Transverse colon (tissue), 4 donors: Measurements from ENCODE around the gene AKIRIN1. TPM values are rescaled to one million over a fixed set of nuclear protein-coding genes. Genes with fewer than 3 reads are reported as not detected.
A peak's percentile ranks its signal among the peaks of the same experiment; 100 is the strongest.

Experiments
- DNase-seq: peaks from one replicate; pipeline ENCODE4 v3.0.0-alpha.2; 2019
- H3K27ac ChIP-seq, 4 donors: fragments of 200-600 bp; sonication (generic); 2 replicates each; pipeline ENCODE4 v1.5.1; 2016 to 2018; ENCODE audit warnings: inconsistent platforms in 4 of 4
- H3K27me3 ChIP-seq: fragments of 200-600 bp; sonication (generic); 2 replicates; pipeline ENCODE4 v1.5.1; 2017; ENCODE audit warnings: inconsistent platforms
- H3K36me3 ChIP-seq, 4 donors: fragments of 200-600 bp; sonication (generic); 2 replicates each; pipeline ENCODE4 v1.5.1; 2017 to 2019; ENCODE audit warnings: inconsistent platforms in 4 of 4
- H3K4me1 ChIP-seq, 4 donors: fragments of 200-600 bp; sonication (generic); 2 replicates each; pipeline ENCODE4 v1.5.1; 2017 to 2020; ENCODE audit warnings: inconsistent platforms in 4 of 4
- H3K4me3 ChIP-seq, 4 donors: fragments of 200-600 bp; sonication (generic); 1 replicate in 1 of 4; 2 replicates in 3 of 4; pipeline versions ENCODE4 v1.5.1 to v1.6.1; 2017 to 2019; ENCODE audit warnings: inconsistent platforms in 4 of 4
- H3K9me3 ChIP-seq, 2 donors: fragments of 200-600 bp; sonication (generic); 2 replicates each; pipeline ENCODE4 v1.5.1; 2017 to 2019; ENCODE audit warnings: inconsistent platforms in 2 of 2
- EP300 ChIP-seq: sonication (generic); formaldehyde crosslinking; IDR thresholded peaks from one replicate; pipeline ENCODE4 v1.6.1; 2017; ENCODE audit warnings: antibody characterized with exemption, low read depth
- POLR2A ChIP-seq: fragments of 450-650 bp; IDR thresholded peaks from one replicate; pipeline ENCODE4 v1.6.1; 2016; ENCODE audit warnings: antibody characterized with exemption, mild to moderate bottlenecking, moderate library complexity
- POLR2AphosphoS5 ChIP-seq, 3 donors: sonication (generic); formaldehyde crosslinking; IDR thresholded peaks; one replicate each; pipeline ENCODE4 v1.6.1; 2016; ENCODE audit warnings: antibody characterized with exemption in 3 of 3
- WGBS, 2 donors: methylation state at CpG; one replicate each; pipeline ENCODE4 v1.1.5; 2018; ENCODE audit warnings: low coverage in 1 of 2; 5-methylcytosine and 5-hydroxymethylcytosine counted together
- in situ Hi-C, 4 donors: fragments of 200-750 bp; cut with MboI; loops; one replicate each; pipeline versions ENCODE4 v1.15.0 to v1.15.1; 2017; ENCODE audit warnings: low sequenced_read_pairs in 3 of 4, low pct_ligation_motif_present in 1 of 4, low pct_unique_long_range_greater_than_20kb in 1 of 4
- intact Hi-C: fragments of 100-400 bp; cut with DNase I; formaldehyde crosslinking; loops from one replicate; pipeline ENCODE4 v1.15.1; 2023; ENCODE audit warnings: low total_unique reads
- total RNA-seq, 4 donors: library from RNA; depleted of rRNA; stranded (reverse); fragments of >200 nt; gene quantifications; one replicate each; pipeline ENCODE4 v1.1.0, GENCODE V29; 2016
- TF ChIP-seq, protein P1 (sequence below), 5 experiments: fragments of 200-600 bp in 3 of 5; fragments of 450-650 bp in 2 of 5; sonication (generic) in 3 of 5; IDR thresholded peaks; 1 replicate in 2 of 5; 2 replicates in 3 of 5; pipeline ENCODE4 v1.5.1; 2016 to 2017; ENCODE audit warnings: antibody characterized with exemption in 5 of 5, inconsistent platforms in 3 of 5, mild to moderate bottlenecking in 2 of 5, moderate library complexity in 1 of 5

Gene AKIRIN1
- total RNA-seq, 4 donors from 2014 or later = 38.5 to 70.7 (median 48.3) TPM

GRCh38 chr1:39023140-39023539 lies 32.1 kb downstream of the AKIRIN1 start:
- H3K27me3 ChIP-seq = no peaks in the 10 kb centered on the region
- H3K36me3 ChIP-seq = no peaks in the 10 kb centered on the region
- in situ Hi-C loops (no loop called here), intact Hi-C loops (no loop called here)
- peaks cover 0 to 12% (median 10%) of the 10 kb centered on the region in 4 donors for H3K4me1 ChIP-seq
- no peak overlapping the region for H3K4me3 ChIP-seq
- TF ChIP-seq, protein P1, sequence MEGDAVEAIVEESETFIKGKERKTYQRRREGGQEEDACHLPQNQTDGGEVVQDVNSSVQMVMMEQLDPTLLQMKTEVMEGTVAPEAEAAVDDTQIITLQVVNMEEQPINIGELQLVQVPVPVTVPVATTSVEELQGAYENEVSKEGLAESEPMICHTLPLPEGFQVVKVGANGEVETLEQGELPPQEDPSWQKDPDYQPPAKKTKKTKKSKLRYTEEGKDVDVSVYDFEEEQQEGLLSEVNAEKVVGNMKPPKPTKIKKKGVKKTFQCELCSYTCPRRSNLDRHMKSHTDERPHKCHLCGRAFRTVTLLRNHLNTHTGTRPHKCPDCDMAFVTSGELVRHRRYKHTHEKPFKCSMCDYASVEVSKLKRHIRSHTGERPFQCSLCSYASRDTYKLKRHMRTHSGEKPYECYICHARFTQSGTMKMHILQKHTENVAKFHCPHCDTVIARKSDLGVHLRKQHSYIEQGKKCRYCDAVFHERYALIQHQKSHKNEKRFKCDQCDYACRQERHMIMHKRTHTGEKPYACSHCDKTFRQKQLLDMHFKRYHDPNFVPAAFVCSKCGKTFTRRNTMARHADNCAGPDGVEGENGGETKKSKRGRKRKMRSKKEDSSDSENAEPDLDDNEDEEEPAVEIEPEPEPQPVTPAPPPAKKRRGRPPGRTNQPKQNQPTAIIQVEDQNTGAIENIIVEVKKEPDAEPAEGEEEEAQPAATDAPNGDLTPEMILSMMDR (IDR thresholded peaks at IDR 0.05) = no peak
- TF ChIP-seq POLR2A = no peak
- no peak for TF ChIP-seq POLR2AphosphoS5 (IDR thresholded peaks at IDR 0.05)
- TF ChIP-seq EP300 = no peak
- WGBS, 2 donors = 32 to 50% methylated on average over 1 of the region's 1 CpG
- no peaks in the 10 kb centered on the region for H3K9me3 ChIP-seq
- no peak for DNase-seq
- H3K27ac ChIP-seq = no peak overlapping the region

DNA sequence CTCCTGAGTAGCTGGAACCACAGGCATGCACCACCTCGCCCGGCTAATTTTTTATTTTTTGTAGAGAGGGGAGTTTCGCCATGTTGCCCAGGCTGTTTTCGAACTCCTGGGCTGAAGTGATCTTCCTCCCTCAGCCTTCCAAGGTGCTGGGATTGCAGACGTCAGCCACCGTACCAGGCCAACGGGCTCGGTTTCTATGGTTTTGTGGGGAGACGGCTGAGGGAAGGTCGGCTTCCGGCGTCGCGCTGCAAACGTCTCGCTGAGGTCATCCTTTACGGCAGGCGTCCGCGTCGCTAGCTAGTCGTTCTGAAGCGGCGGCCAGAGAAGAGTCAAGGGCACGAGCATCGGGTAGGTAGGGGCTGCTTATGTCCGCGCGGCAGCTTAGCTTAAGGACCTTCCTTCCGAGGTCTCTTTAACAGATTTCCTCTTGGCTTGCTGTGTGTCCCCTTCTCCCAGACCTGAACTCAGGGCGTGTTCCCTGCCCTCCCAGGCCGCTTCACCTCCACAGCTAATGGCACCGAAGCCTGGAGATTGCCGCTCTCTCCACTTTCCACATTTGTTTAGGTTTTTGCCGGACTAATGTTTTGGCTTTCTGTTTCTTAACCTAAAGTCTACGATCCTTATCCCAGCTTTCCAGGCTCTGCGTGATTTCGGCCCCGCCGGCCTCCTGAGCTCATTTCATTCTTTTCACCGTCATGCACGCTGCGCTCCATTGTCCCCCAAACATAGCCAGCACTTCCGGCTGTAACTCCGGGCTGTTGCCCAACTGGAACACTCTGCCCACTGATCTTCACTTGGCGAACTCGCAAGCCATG lies 35.2 kb downstream of the AKIRIN1 start, which contains the start of gene NDUFS5:
Gene NDUFS5 (plus strand): TSS at position 300 of the 815 bp plus-strand sequence. CDS start 2,375 bp downstream, outside the sequence.
- in situ Hi-C loops (no loop called here), intact Hi-C loops (no loop called here)
- peak; percentile 94 for DNase-seq
- Histone ChIP-seq H3K36me3 (peaks cover 0 to 21% (median 10%) of the 10 kb centered on the region in 4 donors), H3K4me3 (peak within 1 kb of the TSS; percentile 69 to 84 (median 82)), H3K9me3 (no peaks in the 10 kb centered on the region), H3K4me1 (peaks cover 0 to 14% (median 11%) of the 10 kb centered on the region in 4 donors), H3K27me3 (no peaks in the 10 kb centered on the region), H3K27ac (peak within 1 kb of the TSS; percentile 91 to 98 (median 96))
- WGBS, 2 donors = 1% methylated on average over 16 to 47 of the region's 47 CpGs
- TF ChIP-seq POLR2A = peak; percentile 93
- TF ChIP-seq, protein P1 (IDR thresholded peaks at IDR 0.05) = no peak
- peak; percentile 94 to 98 (median 96) for TF ChIP-seq POLR2AphosphoS5 (IDR thresholded peaks at IDR 0.05)
- TF ChIP-seq EP300 = no peak

DNA sequence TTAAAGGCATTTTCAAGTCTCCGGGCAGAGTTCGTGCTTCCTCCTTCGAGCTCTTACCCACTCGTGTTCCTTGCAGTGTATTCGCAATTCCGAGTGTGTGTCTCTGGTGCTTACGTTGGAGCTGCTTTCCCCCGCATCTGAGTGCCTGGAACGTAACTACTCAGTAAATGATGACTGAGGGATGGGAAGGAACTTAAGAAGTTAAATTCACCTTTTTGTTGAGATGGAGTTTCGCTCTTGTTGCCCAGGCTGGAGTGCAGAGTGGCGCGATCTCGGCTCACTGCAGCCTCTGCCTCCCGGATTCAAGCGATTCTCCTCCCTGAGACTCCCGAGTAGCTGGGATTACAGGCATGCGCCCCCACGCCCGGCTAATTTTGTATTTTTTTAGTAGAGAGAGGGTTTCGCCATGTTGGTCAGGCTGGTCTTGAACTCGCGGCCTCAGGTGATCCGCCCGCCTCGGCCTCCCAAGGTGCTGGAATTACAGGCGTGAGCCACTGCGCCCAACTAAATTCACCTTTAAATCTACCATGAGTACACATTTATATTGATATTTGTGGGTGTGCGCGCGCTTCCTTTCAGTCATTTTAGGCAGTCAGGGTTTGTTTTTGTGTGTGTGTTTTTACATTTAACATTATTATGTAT lies 35.9 kb downstream of the AKIRIN1 start:
- peak overlapping the region; percentile 91 to 98 (median 96) for H3K27ac ChIP-seq
- intact Hi-C loops (no loop called here), in situ Hi-C loops (no loop called here)
- peaks cover 0 to 28% (median 14%) of the 10 kb centered on the region in 4 donors for H3K36me3 ChIP-seq
- H3K27me3 ChIP-seq = no peaks in the 10 kb centered on the region
- no peaks in the 10 kb centered on the region for H3K9me3 ChIP-seq
- peak overlapping the region; percentile 69 to 84 (median 82) for H3K4me3 ChIP-seq
- TF ChIP-seq, protein P1 (IDR thresholded peaks at IDR 0.05) = no peak
- no peak for TF ChIP-seq POLR2AphosphoS5 (IDR thresholded peaks at IDR 0.05)
- no peak for TF ChIP-seq POLR2A
- no peak for TF ChIP-seq EP300
- 18 to 33% methylated on average over 20 to 30 of the region's 30 CpGs for WGBS, 2 donors
- H3K4me1 ChIP-seq = peaks cover 0 to 18% (median 11%) of the 10 kb centered on the region in 4 donors
- no peak for DNase-seq

DNA sequence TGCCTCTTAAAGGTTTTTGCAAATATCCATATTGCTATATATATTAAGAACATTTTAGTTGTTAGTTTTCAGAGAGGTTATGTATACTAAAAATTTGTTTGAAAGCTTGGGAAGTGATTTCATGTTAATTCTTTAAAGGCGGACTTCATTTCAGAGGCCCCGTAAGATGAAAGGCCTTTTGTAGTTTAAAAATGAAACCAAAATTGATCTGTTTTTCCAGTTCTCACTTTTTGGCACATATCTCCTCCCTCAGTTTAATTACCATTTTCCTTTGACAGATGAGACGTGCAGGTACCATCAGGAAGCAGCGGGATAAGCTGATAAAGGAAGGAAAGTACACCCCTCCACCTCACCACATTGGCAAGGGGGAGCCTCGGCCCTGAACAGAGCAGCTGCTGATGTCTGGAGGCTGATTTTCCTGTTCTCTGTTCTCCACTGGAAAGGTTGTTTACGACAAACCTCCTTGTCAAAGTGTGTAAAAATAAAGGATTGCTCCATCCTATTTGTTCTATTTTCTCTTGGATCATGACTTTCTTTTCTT lies 43.1 kb downstream of the AKIRIN1 start:
- WGBS, 2 donors = 70 to 72% methylated on average over 6 of the region's 6 CpGs
- Histone ChIP-seq H3K27ac (no peak overlapping the region), H3K4me1 (peaks cover 0 to 11% (median 1%) of the 10 kb centered on the region in 4 donors), H3K4me3 (no peak overlapping the region), H3K27me3 (no peaks in the 10 kb centered on the region), H3K9me3 (no peaks in the 10 kb centered on the region), H3K36me3 (peaks cover 0 to 77% (median 25%) of the 10 kb centered on the region in 4 donors)
- intact Hi-C loops = no loop called here
- in situ Hi-C loops = no loop called here
- TF ChIP-seq POLR2A = no peak
- TF ChIP-seq, protein P1 (IDR thresholded peaks at IDR 0.05) = no peak
- TF ChIP-seq EP300 = no peak
- TF ChIP-seq POLR2AphosphoS5 (IDR thresholded peaks at IDR 0.05) = no peak
- no peak for DNase-seq
